Measurements from ENCODE around the gene PAX7. TPM values are rescaled to one million over a fixed set of nuclear protein-coding genes. Genes with fewer than 3 reads are reported as not detected.

PAX7 gene
- total and polyA plus RNA-seq, 4 donors, result 0.03 TPM; not detected in 3

DNA sequence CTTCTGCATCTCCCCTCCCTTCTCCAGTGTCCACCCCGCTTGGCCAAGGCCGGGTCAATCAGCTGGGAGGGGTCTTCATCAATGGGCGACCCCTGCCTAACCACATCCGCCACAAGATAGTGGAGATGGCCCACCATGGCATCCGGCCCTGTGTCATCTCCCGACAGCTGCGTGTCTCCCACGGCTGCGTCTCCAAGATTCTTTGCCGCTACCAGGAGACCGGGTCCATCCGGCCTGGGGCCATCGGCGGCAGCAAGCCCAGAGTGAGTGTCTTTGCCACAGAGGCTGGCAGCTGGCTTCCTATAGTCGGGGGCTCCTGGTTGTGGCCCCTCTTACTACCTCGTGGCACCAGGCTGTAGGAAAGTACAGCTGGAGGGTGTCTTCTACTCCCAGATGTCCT is 3.6 kb downstream of the PAX7 start:
- no peak overlapping the region for H3K9ac ChIP-seq (ENCODE audit: insufficient read depth in 1 of 2, low read length in 2 of 2)
- H3K9me3 ChIP-seq (ENCODE audit: control insufficient read depth in 4 of 4, insufficient read depth in 3 of 4, low read length in 3 of 4), result peaks cover 0 to 7% (median 0%) of the 10 kb centered on the region in 4 donors
- WGBS, 2 donors, result 3 to 5% methylated on average over 16 of the region's 16 CpGs
- H3K27me3 ChIP-seq (ENCODE audit: control insufficient read depth in 3 of 3, insufficient read depth in 3 of 3, low read length in 2 of 3), result peaks cover 40 to 93% (median 87%) of the 10 kb centered on the region in 3 donors
- H3K4me3 ChIP-seq, result no peak overlapping the region
- DNase-seq (no peak), ATAC-seq (ENCODE audit: insufficient read depth, low FRiP score) (no peak)
- H3K27ac ChIP-seq (ENCODE audit: low read depth in 1 of 2, low read length in 1 of 2), result no peak overlapping the region
- H3K4me1 ChIP-seq (ENCODE audit: control insufficient read depth in 5 of 5, insufficient read depth in 5 of 5, low read length in 5 of 5), result peaks cover 0 to 2% (median 0%) of the 10 kb centered on the region in 5 donors
- no peaks in the 10 kb centered on the region for H3K36me3 ChIP-seq (ENCODE audit: control insufficient read depth in 4 of 4, insufficient read depth in 4 of 4, low read length in 4 of 4)
- TF ChIP-seq, protein P1, sequence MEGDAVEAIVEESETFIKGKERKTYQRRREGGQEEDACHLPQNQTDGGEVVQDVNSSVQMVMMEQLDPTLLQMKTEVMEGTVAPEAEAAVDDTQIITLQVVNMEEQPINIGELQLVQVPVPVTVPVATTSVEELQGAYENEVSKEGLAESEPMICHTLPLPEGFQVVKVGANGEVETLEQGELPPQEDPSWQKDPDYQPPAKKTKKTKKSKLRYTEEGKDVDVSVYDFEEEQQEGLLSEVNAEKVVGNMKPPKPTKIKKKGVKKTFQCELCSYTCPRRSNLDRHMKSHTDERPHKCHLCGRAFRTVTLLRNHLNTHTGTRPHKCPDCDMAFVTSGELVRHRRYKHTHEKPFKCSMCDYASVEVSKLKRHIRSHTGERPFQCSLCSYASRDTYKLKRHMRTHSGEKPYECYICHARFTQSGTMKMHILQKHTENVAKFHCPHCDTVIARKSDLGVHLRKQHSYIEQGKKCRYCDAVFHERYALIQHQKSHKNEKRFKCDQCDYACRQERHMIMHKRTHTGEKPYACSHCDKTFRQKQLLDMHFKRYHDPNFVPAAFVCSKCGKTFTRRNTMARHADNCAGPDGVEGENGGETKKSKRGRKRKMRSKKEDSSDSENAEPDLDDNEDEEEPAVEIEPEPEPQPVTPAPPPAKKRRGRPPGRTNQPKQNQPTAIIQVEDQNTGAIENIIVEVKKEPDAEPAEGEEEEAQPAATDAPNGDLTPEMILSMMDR (IDR thresholded peaks at IDR 0.05; ENCODE audit: control extremely low read depth, extremely low read depth), result no peak

DNA sequence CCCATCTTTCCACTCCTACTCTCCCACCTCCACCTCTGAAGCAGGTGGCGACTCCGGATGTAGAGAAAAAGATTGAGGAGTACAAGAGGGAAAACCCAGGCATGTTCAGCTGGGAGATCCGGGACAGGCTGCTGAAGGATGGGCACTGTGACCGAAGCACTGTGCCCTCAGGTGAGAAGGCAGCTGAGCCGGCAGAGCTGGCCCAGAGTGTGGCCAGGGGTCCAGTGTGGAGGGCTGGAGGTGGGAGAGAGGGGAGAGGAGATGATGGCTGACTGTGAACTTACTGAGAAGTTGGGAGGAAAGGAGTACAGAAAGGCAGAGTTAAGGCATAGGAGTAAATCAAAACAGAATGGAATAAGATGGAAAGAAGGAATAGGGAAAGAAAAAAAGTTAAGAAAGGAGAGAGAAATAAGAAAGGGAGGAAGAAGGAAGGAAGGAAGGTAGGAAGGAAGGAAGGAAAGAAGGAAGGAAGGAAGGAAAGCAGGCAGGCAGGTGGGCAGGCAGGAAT is 4.5 kb downstream of the PAX7 start:
- WGBS, 2 donors, result 1 to 4% methylated on average over 5 of the region's 5 CpGs
- ATAC-seq (ENCODE audit: insufficient read depth, low FRiP score), result no peak
- Histone ChIP-seq H3K4me1 (ENCODE audit: control insufficient read depth in 5 of 5, insufficient read depth in 5 of 5, low read length in 5 of 5) (peaks cover 0 to 2% (median 0%) of the 10 kb centered on the region in 5 donors), H3K27ac (ENCODE audit: low read depth in 1 of 2, low read length in 1 of 2) (no peak overlapping the region), H3K9me3 (ENCODE audit: control insufficient read depth in 4 of 4, insufficient read depth in 3 of 4, low read length in 3 of 4) (peaks cover 0 to 7% (median 0%) of the 10 kb centered on the region in 4 donors), H3K27me3 (ENCODE audit: control insufficient read depth in 3 of 3, insufficient read depth in 3 of 3, low read length in 2 of 3) (peaks cover 44 to 93% (median 87%) of the 10 kb centered on the region in 3 donors), H3K9ac (ENCODE audit: insufficient read depth in 1 of 2, low read length in 2 of 2) (no peak overlapping the region), H3K4me3 (no peak overlapping the region), H3K36me3 (ENCODE audit: control insufficient read depth in 4 of 4, insufficient read depth in 4 of 4, low read length in 4 of 4) (no peaks in the 10 kb centered on the region)
- no peak for DNase-seq
- TF ChIP-seq, protein P1 (IDR thresholded peaks at IDR 0.05; ENCODE audit: control extremely low read depth, extremely low read depth), result no peak

DNA sequence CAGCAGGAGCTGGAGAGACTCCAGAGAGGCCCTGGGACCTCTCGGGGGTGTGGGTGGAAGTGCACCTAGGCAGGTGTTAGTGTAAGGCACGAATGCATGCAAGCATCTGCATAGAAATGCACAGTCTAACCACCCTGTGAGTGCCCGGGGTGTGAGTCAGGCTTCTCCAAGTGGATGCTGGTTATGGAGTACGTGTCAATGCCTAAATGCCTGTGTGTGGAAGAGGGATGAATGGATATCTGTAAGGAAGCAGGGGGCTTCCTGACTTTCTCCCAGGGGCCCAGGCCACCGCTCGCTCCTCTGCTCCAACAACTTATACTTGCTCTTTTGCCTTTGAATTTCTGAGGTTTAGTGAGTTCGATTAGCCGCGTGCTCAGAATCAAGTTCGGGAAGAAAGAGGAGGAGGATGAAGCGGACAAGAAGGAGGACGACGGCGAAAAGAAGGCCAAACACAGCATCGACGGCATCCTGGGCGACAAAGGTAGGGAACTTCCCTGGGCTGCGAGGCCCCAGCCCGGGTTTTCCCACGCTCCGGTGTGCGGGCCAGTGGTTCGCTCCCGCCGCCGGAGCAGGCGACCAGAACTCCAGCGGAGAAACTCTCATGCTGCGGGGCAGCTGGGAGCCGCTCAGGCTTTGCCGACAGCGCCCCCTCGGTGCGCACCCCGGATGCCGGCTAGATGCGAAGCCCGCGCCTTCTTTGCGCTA is 5.4 kb downstream of the PAX7 start:
- peaks cover 46 to 93% (median 87%) of the 10 kb centered on the region in 3 donors for H3K27me3 ChIP-seq (ENCODE audit: control insufficient read depth in 3 of 3, insufficient read depth in 3 of 3, low read length in 2 of 3)

More for the DNA sequence above, 5.4 kb downstream of the PAX7 start:
- no peak for ATAC-seq (ENCODE audit: insufficient read depth, low FRiP score)
- Histone ChIP-seq H3K4me1 (ENCODE audit: control insufficient read depth in 5 of 5, insufficient read depth in 5 of 5, low read length in 5 of 5) (peaks cover 0 to 4% (median 1%) of the 10 kb centered on the region in 5 donors), H3K27ac (ENCODE audit: low read depth in 1 of 2, low read length in 1 of 2) (no peak overlapping the region), H3K36me3 (ENCODE audit: control insufficient read depth in 4 of 4, insufficient read depth in 4 of 4, low read length in 4 of 4) (no peaks in the 10 kb centered on the region), H3K9ac (ENCODE audit: insufficient read depth in 1 of 2, low read length in 2 of 2) (no peak overlapping the region), H3K9me3 (ENCODE audit: control insufficient read depth in 4 of 4, insufficient read depth in 3 of 4, low read length in 3 of 4) (peaks cover 0 to 7% (median 0%) of the 10 kb centered on the region in 4 donors), H3K4me3 (no peak overlapping the region)
- DNase-seq, result peak in 1 of 3 donors; percentile 25
- 4% methylated on average over 38 to 40 of the region's 40 CpGs for WGBS, 2 donors
- TF ChIP-seq, protein P1 (IDR thresholded peaks at IDR 0.05; ENCODE audit: control extremely low read depth, extremely low read depth), result no peak
